ENCODE data around the gene GAP43.

Gene GAP43

GRCh38 chr3:115688418-115688817 lies 65.1 kb downstream of the GAP43 start:
- H3K4me2 ChIP-seq (ENCODE audit: low read depth, low read length, poor library complexity, severe bottlenecking), result no peak overlapping the region
- H3K79me2 ChIP-seq (ENCODE audit: insufficient read depth, low read length), result no peaks in the 10 kb centered on the region
- no peaks in the 10 kb centered on the region for H4K20me1 ChIP-seq (ENCODE audit: low read depth, low read length)
- no peaks in the 10 kb centered on the region for H3K9me3 ChIP-seq (ENCODE audit: insufficient read depth, low read length)
- H3F3A ChIP-seq (ENCODE audit: insufficient read depth), result no peaks in the 10 kb centered on the region
- no peak overlapping the region for H3K27ac ChIP-seq (ENCODE audit: low read depth, low read length)
- H2AFZ ChIP-seq (ENCODE audit: low read depth, low read length, severe bottlenecking), result no peak overlapping the region
- TF ChIP-seq, protein P1, sequence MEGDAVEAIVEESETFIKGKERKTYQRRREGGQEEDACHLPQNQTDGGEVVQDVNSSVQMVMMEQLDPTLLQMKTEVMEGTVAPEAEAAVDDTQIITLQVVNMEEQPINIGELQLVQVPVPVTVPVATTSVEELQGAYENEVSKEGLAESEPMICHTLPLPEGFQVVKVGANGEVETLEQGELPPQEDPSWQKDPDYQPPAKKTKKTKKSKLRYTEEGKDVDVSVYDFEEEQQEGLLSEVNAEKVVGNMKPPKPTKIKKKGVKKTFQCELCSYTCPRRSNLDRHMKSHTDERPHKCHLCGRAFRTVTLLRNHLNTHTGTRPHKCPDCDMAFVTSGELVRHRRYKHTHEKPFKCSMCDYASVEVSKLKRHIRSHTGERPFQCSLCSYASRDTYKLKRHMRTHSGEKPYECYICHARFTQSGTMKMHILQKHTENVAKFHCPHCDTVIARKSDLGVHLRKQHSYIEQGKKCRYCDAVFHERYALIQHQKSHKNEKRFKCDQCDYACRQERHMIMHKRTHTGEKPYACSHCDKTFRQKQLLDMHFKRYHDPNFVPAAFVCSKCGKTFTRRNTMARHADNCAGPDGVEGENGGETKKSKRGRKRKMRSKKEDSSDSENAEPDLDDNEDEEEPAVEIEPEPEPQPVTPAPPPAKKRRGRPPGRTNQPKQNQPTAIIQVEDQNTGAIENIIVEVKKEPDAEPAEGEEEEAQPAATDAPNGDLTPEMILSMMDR (IDR thresholded peaks at IDR 0.05; ENCODE audit: insufficient read depth, low read length, poor library complexity, severe bottlenecking), result no peak
- no peak for TF ChIP-seq EZH2phosphoT487 (conservative IDR thresholded peaks at IDR 0.05; ENCODE audit: low read length)
- H3K36me3 ChIP-seq (ENCODE audit: low read length), result no peaks in the 10 kb centered on the region
- H3K4me3 ChIP-seq (ENCODE audit: insufficient read depth, low read length, poor library complexity, severe bottlenecking), result no peak overlapping the region
- no peak overlapping the region for H3K9ac ChIP-seq (ENCODE audit: low read length)
- no peaks in the 10 kb centered on the region for H3K27me3 ChIP-seq (ENCODE audit: low read length)
- H3K9me2 ChIP-seq (replicated peaks; ENCODE audit: insufficient read depth, low read length), result no peaks in the 10 kb centered on the region

DNA sequence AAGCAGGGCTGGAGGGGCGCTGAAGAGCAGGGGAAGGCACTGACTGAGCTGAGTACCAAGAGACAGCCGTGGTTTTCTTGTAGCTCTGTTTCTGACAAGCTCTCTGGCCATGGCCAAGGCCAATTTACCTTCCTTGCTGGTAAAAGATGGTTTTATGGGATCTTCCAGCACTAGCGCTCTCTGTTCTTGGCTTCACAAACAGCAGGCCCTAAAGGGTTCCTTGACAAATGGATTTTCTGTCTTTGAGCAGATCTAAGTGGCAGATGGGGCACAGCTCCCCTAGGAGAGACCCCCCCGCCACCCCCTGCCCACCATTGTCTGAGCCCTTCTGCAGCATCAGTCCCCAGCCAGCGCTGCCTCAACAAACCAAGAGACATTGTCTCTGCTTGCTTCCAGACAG lies 66.6 kb downstream of the GAP43 start:
- Histone ChIP-seq H3K27me3 (ENCODE audit: low read length) (no peaks in the 10 kb centered on the region), H3F3A (ENCODE audit: insufficient read depth) (no peaks in the 10 kb centered on the region), H3K4me2 (ENCODE audit: low read depth, low read length, poor library complexity, severe bottlenecking) (no peak overlapping the region), H2AFZ (ENCODE audit: low read depth, low read length, severe bottlenecking) (no peak overlapping the region), H3K79me2 (ENCODE audit: insufficient read depth, low read length) (no peaks in the 10 kb centered on the region), H3K4me3 (ENCODE audit: insufficient read depth, low read length, poor library complexity, severe bottlenecking) (no peak overlapping the region), H3K27ac (ENCODE audit: low read depth, low read length) (no peak overlapping the region), H4K20me1 (ENCODE audit: low read depth, low read length) (no peaks in the 10 kb centered on the region), H3K9me3 (ENCODE audit: insufficient read depth, low read length) (no peaks in the 10 kb centered on the region), H3K36me3 (ENCODE audit: low read length) (no peaks in the 10 kb centered on the region), H3K9ac (ENCODE audit: low read length) (no peak overlapping the region), H3K9me2 (replicated peaks; ENCODE audit: insufficient read depth, low read length) (no peaks in the 10 kb centered on the region)
- no peak for TF ChIP-seq EZH2phosphoT487 (conservative IDR thresholded peaks at IDR 0.05; ENCODE audit: low read length)
- TF ChIP-seq, protein P1 (IDR thresholded peaks at IDR 0.05; ENCODE audit: insufficient read depth, low read length, poor library complexity, severe bottlenecking), result no peak

- Histone ChIP-seq H3K27me3 (ENCODE audit: low read length) (no peaks in the 10 kb centered on the region), H4K20me1 (ENCODE audit: low read depth, low read length) (no peaks in the 10 kb centered on the region), H3K9me2 (replicated peaks; ENCODE audit: insufficient read depth, low read length) (no peaks in the 10 kb centered on the region), H3K4me2 (ENCODE audit: low read depth, low read length, poor library complexity, severe bottlenecking) (no peak overlapping the region), H3F3A (ENCODE audit: insufficient read depth) (no peaks in the 10 kb centered on the region), H3K27ac (ENCODE audit: low read depth, low read length) (no peak overlapping the region), H3K9me3 (ENCODE audit: insufficient read depth, low read length) (no peaks in the 10 kb centered on the region), H3K4me3 (ENCODE audit: insufficient read depth, low read length, poor library complexity, severe bottlenecking) (no peak overlapping the region), H3K36me3 (ENCODE audit: low read length) (no peaks in the 10 kb centered on the region), H3K9ac (ENCODE audit: low read length) (no peak overlapping the region), H2AFZ (ENCODE audit: low read depth, low read length, severe bottlenecking) (no peak overlapping the region), H3K79me2 (ENCODE audit: insufficient read depth, low read length) (no peaks in the 10 kb centered on the region)
- TF ChIP-seq EZH2phosphoT487 (conservative IDR thresholded peaks at IDR 0.05; ENCODE audit: low read length), result no peak
- TF ChIP-seq, protein P1 (IDR thresholded peaks at IDR 0.05; ENCODE audit: insufficient read depth, low read length, poor library complexity, severe bottlenecking), result no peak
These were observed 68.7 kb downstream of the GAP43 start for GRCh38 chr3:115691964-115692363.
